ENCODE data around the gene SYNE1.

GRCh38 chr6:152554851-152555250 is 82.3 kb downstream of the SYNE1 start:
- TF ChIP-seq POLR2A (IDR thresholded peaks at IDR 0.05) (no peak), CTCF (IDR thresholded peaks at IDR 0.05 in 4 of 5, conservative IDR thresholded peaks at IDR 0.05 in 1 of 5) (no peak)
